Spleen (tissue), 7 donors: Measurements from ENCODE around the gene TNFSF4.

Experiments used
- POLR2AphosphoS5 ChIP-seq, 3 donors: sonication (generic); formaldehyde crosslinking; IDR thresholded peaks; one replicate each; pipeline ENCODE4 v1.5.1; 2017; ENCODE audit warnings: antibody characterized with exemption in 3 of 3
- TF ChIP-seq, protein P1 (sequence below), 11 experiments: fragments of 200-600 bp in 7 of 11; fragments of 450-650 bp in 4 of 11; sonication (generic) in 4 of 11; IDR thresholded peaks in 8 of 11; conservative IDR thresholded peaks in 3 of 11; 1 replicate in 7 of 11; 2 replicates in 4 of 11; pipeline versions ENCODE4 v1.4.0 to v1.8.0; 2016 to 2021; ENCODE audit warnings: antibody characterized with exemption in 11 of 11, inconsistent platforms in 4 of 11, mild to moderate bottlenecking in 1 of 11
- donor health status: DM: no; HTN: no; CAD: no; lungs with moderate emphysema.
- donor health status: DM: no; HTN: no; CAD: no.
- donor health status: DM: no; HTN: no; CAD: no.

DNA sequence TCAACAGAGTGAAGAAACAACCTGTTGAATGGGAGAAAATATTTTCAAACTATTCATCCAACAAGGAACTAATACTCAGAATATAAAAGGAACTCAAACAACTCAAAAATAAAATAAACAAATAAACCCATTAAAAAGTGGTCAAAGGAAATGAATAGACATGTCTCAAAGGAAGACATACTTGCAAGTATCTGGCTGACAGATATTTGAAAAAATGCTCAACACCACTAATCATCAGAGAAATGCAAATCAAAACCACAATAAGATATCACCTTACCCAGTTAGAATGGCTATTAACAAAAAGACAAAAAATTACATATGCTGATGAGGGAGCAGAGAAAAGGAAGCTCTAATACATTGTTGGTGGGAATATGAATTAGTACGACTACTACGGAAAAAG is 38.2 kb downstream of the TNFSF4 start:
- TF ChIP-seq, protein P1, sequence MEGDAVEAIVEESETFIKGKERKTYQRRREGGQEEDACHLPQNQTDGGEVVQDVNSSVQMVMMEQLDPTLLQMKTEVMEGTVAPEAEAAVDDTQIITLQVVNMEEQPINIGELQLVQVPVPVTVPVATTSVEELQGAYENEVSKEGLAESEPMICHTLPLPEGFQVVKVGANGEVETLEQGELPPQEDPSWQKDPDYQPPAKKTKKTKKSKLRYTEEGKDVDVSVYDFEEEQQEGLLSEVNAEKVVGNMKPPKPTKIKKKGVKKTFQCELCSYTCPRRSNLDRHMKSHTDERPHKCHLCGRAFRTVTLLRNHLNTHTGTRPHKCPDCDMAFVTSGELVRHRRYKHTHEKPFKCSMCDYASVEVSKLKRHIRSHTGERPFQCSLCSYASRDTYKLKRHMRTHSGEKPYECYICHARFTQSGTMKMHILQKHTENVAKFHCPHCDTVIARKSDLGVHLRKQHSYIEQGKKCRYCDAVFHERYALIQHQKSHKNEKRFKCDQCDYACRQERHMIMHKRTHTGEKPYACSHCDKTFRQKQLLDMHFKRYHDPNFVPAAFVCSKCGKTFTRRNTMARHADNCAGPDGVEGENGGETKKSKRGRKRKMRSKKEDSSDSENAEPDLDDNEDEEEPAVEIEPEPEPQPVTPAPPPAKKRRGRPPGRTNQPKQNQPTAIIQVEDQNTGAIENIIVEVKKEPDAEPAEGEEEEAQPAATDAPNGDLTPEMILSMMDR (IDR thresholded peaks at IDR 0.05 in 8 of 11, conservative IDR thresholded peaks at IDR 0.05 in 3 of 11): no peak
- TF ChIP-seq POLR2AphosphoS5 (IDR thresholded peaks at IDR 0.05): no peak
